ENCODE measurements around the gene LINC00237.

LINC00237 gene

DNA sequence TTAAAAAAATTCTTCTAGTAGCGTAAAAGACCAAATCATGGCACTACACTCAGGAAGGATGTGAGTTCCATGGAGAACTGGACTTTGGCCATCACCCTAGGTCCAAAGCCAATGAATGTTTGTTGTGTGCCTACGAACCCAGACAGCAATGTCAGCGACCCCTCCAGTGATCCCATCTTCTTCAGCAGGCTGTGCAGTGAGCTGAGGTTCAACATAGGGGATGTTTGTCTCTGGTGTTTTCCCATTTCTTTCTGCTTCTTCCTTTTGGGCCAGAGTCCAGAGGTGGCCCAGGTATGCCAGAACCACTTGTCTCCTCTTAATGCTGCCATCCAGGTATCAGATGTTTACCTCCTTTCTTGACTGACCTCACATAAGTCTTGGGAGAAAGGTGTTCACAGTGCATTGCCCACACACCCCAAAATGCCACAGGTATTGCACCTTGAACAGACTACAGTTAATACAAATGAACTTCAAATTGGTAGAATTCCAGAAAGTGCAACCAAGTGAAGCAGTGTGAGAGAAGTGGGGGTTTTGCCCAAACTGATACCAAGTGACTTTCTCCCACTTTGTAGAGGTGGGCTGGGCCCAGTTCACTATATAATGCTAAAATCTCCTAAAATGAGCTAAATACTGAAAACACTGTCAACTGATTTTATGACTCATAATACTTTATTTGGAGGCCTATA lies 33.9 kb upstream of the LINC00237 start:
- no peak overlapping the region for H3K4me3 ChIP-seq (ENCODE audit: low read length)
- no peaks in the 10 kb centered on the region for H3K4me1 ChIP-seq (ENCODE audit: insufficient read depth, low read length)
- no peaks in the 10 kb centered on the region for H3K27me3 ChIP-seq (ENCODE audit: insufficient read depth, low read length)
- WGBS = 80% methylated on average over 3 of the region's 3 CpGs
- H3K9me3 ChIP-seq (ENCODE audit: insufficient read depth, low read depth, low read length) = no peaks in the 10 kb centered on the region
- no peak overlapping the region for H3K9ac ChIP-seq (ENCODE audit: low read depth, low read length)
- no peak overlapping the region for H3K27ac ChIP-seq (ENCODE audit: low read depth, low read length)
- H3K36me3 ChIP-seq (ENCODE audit: insufficient read depth, low read length) = peaks cover 22% of the 10 kb centered on the region

GRCh38 chr20:21137078-21137477 lies 30.9 kb upstream of the LINC00237 start:
- Histone ChIP-seq H3K27ac (ENCODE audit: low read depth, low read length) (no peak overlapping the region), H3K9me3 (ENCODE audit: insufficient read depth, low read depth, low read length) (no peaks in the 10 kb centered on the region), H3K4me3 (ENCODE audit: low read length) (no peak overlapping the region), H3K9ac (ENCODE audit: low read depth, low read length) (no peak overlapping the region), H3K4me1 (ENCODE audit: insufficient read depth, low read length) (no peaks in the 10 kb centered on the region), H3K36me3 (ENCODE audit: insufficient read depth, low read length) (peaks cover 22% of the 10 kb centered on the region), H3K27me3 (ENCODE audit: insufficient read depth, low read length) (no peaks in the 10 kb centered on the region)
- WGBS = 100% methylated on average over 1 of the region's 1 CpG

DNA sequence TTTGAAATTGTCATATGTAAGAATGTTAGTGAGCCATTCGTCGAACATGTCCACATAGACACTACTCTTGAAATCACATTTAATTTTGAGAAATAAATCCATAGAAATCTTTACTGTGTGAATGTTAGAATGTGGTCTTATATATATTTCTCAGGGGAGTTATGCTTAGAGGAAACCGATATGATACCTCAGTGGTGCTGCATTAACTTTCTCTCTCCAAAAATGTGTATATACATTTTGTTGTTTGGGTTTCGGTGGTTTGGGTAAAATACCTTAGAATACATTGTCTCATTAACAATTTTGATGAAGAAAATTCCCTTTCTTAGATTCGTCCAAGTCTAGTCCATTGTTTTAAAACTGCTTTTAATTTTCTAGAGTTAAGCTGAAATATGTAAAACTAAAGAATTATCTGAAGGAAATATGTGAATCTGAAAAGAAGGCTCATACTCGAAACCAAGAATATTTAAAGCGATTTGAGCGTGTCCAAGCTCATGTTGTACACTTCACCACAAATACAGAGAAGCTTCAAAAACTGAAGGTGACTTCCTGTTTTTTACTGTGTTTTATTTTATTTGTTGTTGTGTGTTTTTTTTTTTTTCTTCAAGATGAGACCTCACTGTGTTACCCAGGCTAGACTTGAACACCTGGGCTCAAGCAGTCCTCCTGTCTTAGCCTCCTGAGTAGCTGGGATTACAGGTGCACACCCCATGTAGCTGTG lies 30.0 kb upstream of the LINC00237 start:
- H3K27me3 ChIP-seq (ENCODE audit: insufficient read depth, low read length) = no peaks in the 10 kb centered on the region
- WGBS = 92% methylated on average over 5 of the region's 8 CpGs
- peaks cover 22% of the 10 kb centered on the region for H3K36me3 ChIP-seq (ENCODE audit: insufficient read depth, low read length)
- no peak overlapping the region for H3K9ac ChIP-seq (ENCODE audit: low read depth, low read length)
- no peak overlapping the region for H3K4me3 ChIP-seq (ENCODE audit: low read length)
- H3K27ac ChIP-seq (ENCODE audit: low read depth, low read length) = no peak overlapping the region
- H3K9me3 ChIP-seq (ENCODE audit: insufficient read depth, low read depth, low read length) = no peaks in the 10 kb centered on the region
- peaks cover 9% of the 10 kb centered on the region for H3K4me1 ChIP-seq (ENCODE audit: insufficient read depth, low read length)

GRCh38 chr20:21134883-21135493 lies 28.8 kb upstream of the LINC00237 start:
- peaks cover 18% of the 10 kb centered on the region for H3K36me3 ChIP-seq (ENCODE audit: insufficient read depth, low read length)
- H3K9ac ChIP-seq (ENCODE audit: low read depth, low read length) = no peak overlapping the region
- no peak overlapping the region for H3K27ac ChIP-seq (ENCODE audit: low read depth, low read length)
- no peak overlapping the region for H3K4me3 ChIP-seq (ENCODE audit: low read length)
- H3K4me1 ChIP-seq (ENCODE audit: insufficient read depth, low read length) = peaks cover 20% of the 10 kb centered on the region
- H3K27me3 ChIP-seq (ENCODE audit: insufficient read depth, low read length) = no peaks in the 10 kb centered on the region
- H3K9me3 ChIP-seq (ENCODE audit: insufficient read depth, low read depth, low read length) = no peaks in the 10 kb centered on the region
- 94% methylated on average over 10 of the region's 10 CpGs for WGBS

DNA sequence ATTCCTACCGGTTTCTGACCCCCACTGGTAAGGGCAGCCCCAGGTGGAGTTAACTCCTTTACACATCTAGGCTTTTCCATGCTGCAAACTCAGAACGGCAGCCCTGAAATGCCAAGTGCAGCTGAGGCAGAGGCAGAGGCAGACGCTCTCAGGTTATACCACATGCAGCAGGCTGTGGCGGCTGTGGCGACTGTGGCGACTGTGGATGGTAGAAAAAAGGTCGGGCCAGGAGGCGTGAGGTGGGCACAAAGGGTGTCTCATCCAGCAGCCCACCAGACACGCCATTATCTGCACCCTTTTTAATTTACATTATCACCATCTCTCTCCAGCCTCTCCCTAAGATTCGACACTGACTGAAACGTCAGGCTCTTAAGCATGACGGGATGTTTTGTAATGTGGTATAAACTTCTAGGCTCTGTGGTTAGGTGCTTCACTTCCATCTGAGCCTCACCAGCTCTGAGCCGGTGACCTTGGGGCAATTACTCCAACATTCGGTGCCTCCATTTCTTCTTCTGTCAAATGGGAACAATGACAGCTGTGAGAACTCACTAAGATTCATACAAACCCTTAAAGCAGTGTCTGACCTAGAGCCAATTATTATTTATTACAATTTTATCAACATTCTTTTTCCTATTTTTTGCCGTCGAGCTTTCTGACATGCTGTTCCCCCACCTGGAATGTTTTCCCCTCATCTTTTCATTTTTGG lies 27.9 kb upstream of the LINC00237 start:
- H3K27ac ChIP-seq (ENCODE audit: low read depth, low read length) = no peak overlapping the region

DNA sequence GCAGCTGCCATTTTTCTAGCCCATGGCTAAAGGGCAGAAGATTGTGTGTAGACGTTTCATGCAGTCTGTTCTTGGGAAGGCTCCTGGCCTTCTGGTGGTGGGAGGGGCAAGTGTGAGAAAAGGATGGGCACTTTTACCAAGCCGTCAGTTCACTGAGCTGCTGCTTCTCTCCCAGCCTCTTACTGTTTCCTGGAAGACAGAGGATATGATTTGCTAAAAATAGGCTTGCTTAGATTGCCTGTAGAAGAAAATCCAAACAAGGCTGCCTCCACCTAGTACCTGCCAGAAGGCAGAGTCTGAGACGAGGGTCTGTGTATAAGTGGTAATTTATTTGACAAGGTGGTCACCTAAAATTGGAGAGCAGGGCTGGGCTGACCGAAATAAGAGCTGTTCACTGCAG lies 27.2 kb upstream of the LINC00237 start:
- Histone ChIP-seq H3K9me3 (ENCODE audit: insufficient read depth, low read depth, low read length) (no peaks in the 10 kb centered on the region), H3K4me1 (ENCODE audit: insufficient read depth, low read length) (peaks cover 20% of the 10 kb centered on the region), H3K27ac (ENCODE audit: low read depth, low read length) (no peak overlapping the region), H3K9ac (ENCODE audit: low read depth, low read length) (no peak overlapping the region), H3K4me3 (ENCODE audit: low read length) (no peak overlapping the region), H3K36me3 (ENCODE audit: insufficient read depth, low read length) (peaks cover 12% of the 10 kb centered on the region), H3K27me3 (ENCODE audit: insufficient read depth, low read length) (no peaks in the 10 kb centered on the region)
- WGBS = 82% methylated on average over 4 of the region's 4 CpGs

More for the DNA sequence above, 27.9 kb upstream of the LINC00237 start:
- WGBS = 93% methylated on average over 16 of the region's 16 CpGs
- Histone ChIP-seq H3K4me1 (ENCODE audit: insufficient read depth, low read length) (peaks cover 20% of the 10 kb centered on the region), H3K36me3 (ENCODE audit: insufficient read depth, low read length) (peaks cover 12% of the 10 kb centered on the region), H3K9ac (ENCODE audit: low read depth, low read length) (no peak overlapping the region), H3K9me3 (ENCODE audit: insufficient read depth, low read depth, low read length) (no peaks in the 10 kb centered on the region), H3K27me3 (ENCODE audit: insufficient read depth, low read length) (no peaks in the 10 kb centered on the region), H3K4me3 (ENCODE audit: low read length) (no peak overlapping the region)

DNA sequence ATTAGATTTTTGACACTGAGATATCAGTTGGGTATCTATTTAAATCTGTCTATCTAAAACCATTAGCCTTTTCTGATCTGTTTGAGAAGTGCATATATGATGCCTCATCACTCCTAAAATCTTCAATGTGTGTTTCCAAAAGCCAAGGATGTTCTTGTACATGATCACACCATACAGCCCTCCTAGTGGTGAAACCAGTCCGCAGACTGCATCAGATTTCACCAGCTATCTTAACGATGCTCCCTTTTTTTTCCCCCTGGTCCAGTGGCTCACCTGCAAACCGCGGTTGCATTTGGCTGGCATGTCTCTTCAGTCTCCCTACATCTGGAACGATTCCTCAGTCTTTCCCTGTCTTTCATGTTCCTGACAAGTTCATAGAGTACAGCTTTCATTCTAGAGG lies 23.7 kb upstream of the LINC00237 start:
- H3K27ac ChIP-seq (ENCODE audit: low read depth, low read length) = no peak overlapping the region
- WGBS = 84% methylated on average over 5 of the region's 5 CpGs

GRCh38 chr20:21127201-21127981 lies 21.2 kb upstream of the LINC00237 start:
- Histone ChIP-seq H3K4me3 (ENCODE audit: low read length) (peak overlapping the region; percentile 74), H3K27ac (ENCODE audit: low read depth, low read length) (no peak overlapping the region), H3K9me3 (ENCODE audit: insufficient read depth, low read depth, low read length) (no peaks in the 10 kb centered on the region), H3K4me1 (ENCODE audit: insufficient read depth, low read length) (peaks cover 30% of the 10 kb centered on the region), H3K9ac (ENCODE audit: low read depth, low read length) (no peak overlapping the region), H3K36me3 (ENCODE audit: insufficient read depth, low read length) (no peaks in the 10 kb centered on the region; the same call in 1 of the 2 replicates), H3K27me3 (ENCODE audit: insufficient read depth, low read length) (peaks cover 9% of the 10 kb centered on the region; the same call in 1 of the 2 replicates)
- WGBS = 93% methylated on average over 5 of the region's 5 CpGs

More for the DNA sequence above, 23.7 kb upstream of the LINC00237 start:
- Histone ChIP-seq H3K9ac (ENCODE audit: low read depth, low read length) (no peak overlapping the region), H3K27me3 (ENCODE audit: insufficient read depth, low read length) (no peaks in the 10 kb centered on the region), H3K4me3 (ENCODE audit: low read length) (no peak overlapping the region), H3K9me3 (ENCODE audit: insufficient read depth, low read depth, low read length) (no peaks in the 10 kb centered on the region), H3K4me1 (ENCODE audit: insufficient read depth, low read length) (peaks cover 30% of the 10 kb centered on the region), H3K36me3 (ENCODE audit: insufficient read depth, low read length) (no peaks in the 10 kb centered on the region; the same call in 1 of the 2 replicates)

DNA sequence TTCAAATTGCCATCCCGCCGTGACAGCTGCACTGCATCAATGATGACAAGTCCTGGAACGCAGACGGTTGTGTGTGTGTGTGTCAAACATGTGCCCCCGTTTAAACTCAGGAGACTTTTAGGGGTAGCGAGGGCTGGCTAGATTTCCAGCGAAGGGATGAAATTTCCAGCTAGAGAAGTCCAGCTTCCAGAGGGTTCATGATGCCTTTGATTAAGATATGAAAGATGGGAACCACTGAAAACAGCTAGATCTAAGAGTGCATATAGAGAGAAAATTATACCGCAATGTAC lies 20.4 kb upstream of the LINC00237 start:
- Histone ChIP-seq H3K36me3 (ENCODE audit: insufficient read depth, low read length) (no peaks in the 10 kb centered on the region), H3K9me3 (ENCODE audit: insufficient read depth, low read depth, low read length) (no peaks in the 10 kb centered on the region), H3K4me1 (ENCODE audit: insufficient read depth, low read length) (peaks cover 25% of the 10 kb centered on the region), H3K9ac (ENCODE audit: low read depth, low read length) (no peak overlapping the region), H3K27me3 (ENCODE audit: insufficient read depth, low read length) (peaks cover 9% of the 10 kb centered on the region; the same call in 1 of the 2 replicates), H3K27ac (ENCODE audit: low read depth, low read length) (no peak overlapping the region), H3K4me3 (ENCODE audit: low read length) (peak overlapping the region; percentile 74)
- WGBS = 15% methylated on average over 8 of the region's 8 CpGs

GRCh38 chr20:21125849-21126580 lies 19.9 kb upstream of the LINC00237 start, which contains the start of gene KIZ:
TSS of gene KIZ (plus strand) at chr20:21126082. CDS start at chr20:21126116, 34 bp downstream.
- H3K9me3 ChIP-seq (ENCODE audit: insufficient read depth, low read depth, low read length) = no peaks in the 10 kb centered on the region
- H3K27ac ChIP-seq (ENCODE audit: low read depth, low read length) = peak within 1 kb of the TSS; percentile 72; the same call in 1 of the 2 replicates
- under 1% methylated on average over 66 of the region's 66 CpGs for WGBS
- peak within 1 kb of the TSS; percentile 74 for H3K4me3 ChIP-seq (ENCODE audit: low read length)
- peak within 1 kb of the TSS; percentile 61 for H3K9ac ChIP-seq (ENCODE audit: low read depth, low read length)
- no peaks in the 10 kb centered on the region for H3K36me3 ChIP-seq (ENCODE audit: insufficient read depth, low read length)
- peaks cover 9% of the 10 kb centered on the region; the same call in 1 of the 2 replicates for H3K27me3 ChIP-seq (ENCODE audit: insufficient read depth, low read length)
- H3K4me1 ChIP-seq (ENCODE audit: insufficient read depth, low read length) = peaks cover 20% of the 10 kb centered on the region

Data from HUES64 (cell line).